Mesendoderm (in vitro differentiated cells): ENCODE results near the gene FGFRL1.

Experiments used
- DNase-seq: peaks from one replicate; pipeline ENCODE4 v3.0.0; 2013
- H2AK5ac ChIP-seq: 2 replicates; pipeline ENCODE4 v1.6.1; 2013; ENCODE audit warnings: low read length, inconsistent platforms
- H2BK120ac ChIP-seq: 2 replicates; pipeline ENCODE4 v1.6.1; 2013; ENCODE audit warnings: low read depth, mild to moderate bottlenecking, low read length, moderate library complexity, mixed read lengths
- H2BK15ac ChIP-seq: replicated peaks from 2 replicates; pipeline ENCODE4 v1.6.1; 2013; ENCODE audit warnings: low read depth, mild to moderate bottlenecking, moderate library complexity
- H2BK5ac ChIP-seq: 2 replicates; pipeline ENCODE4 v1.6.1; 2013; ENCODE audit warnings: low read length, inconsistent platforms
- H3K18ac ChIP-seq: 2 replicates; pipeline ENCODE4 v1.6.1; 2013; ENCODE audit warnings: mild to moderate bottlenecking, low read length, mixed read lengths
- H3K23ac ChIP-seq: one replicate; pipeline ENCODE4 v1.6.1; 2013; ENCODE audit warnings: low read length
- H3K27ac ChIP-seq: 2 replicates; pipeline ENCODE4 v1.5.1; 2013; ENCODE audit warnings: low read depth, mild to moderate bottlenecking, inconsistent platforms, low read length, moderate library complexity
- H3K27me3 ChIP-seq: 2 replicates; pipeline ENCODE4 v1.6.1; 2013; ENCODE audit warnings: low read length, control low read depth, mild to moderate bottlenecking, inconsistent platforms; ENCODE audit not compliant: insufficient read depth, poor library complexity
- H3K36me3 ChIP-seq: 2 replicates; pipeline ENCODE4 v1.6.1; 2013; ENCODE audit warnings: low read length, inconsistent platforms; ENCODE audit not compliant: control insufficient read depth, insufficient read depth
- H3K4ac ChIP-seq: one replicate; pipeline ENCODE4 v1.6.1; 2013; ENCODE audit warnings: low read depth, mild to moderate bottlenecking, low read length, moderate library complexity
- H3K4me1 ChIP-seq: 2 replicates; pipeline ENCODE4 v1.6.1; 2013; ENCODE audit warnings: low read depth, low read length, inconsistent platforms; ENCODE audit not compliant: control insufficient read depth
- H3K4me2 ChIP-seq: 2 replicates; pipeline ENCODE4 v1.6.1; 2013; ENCODE audit warnings: low read length
- H3K4me3 ChIP-seq: 2 replicates; pipeline ENCODE4 v1.5.1; 2013; ENCODE audit warnings: mild to moderate bottlenecking, low read length
- H3K56ac ChIP-seq: one replicate; pipeline ENCODE4 v1.6.1; 2013; ENCODE audit warnings: low read length
- H3K79me1 ChIP-seq: 2 replicates; pipeline ENCODE4 v1.6.1; 2013; ENCODE audit warnings: low read length, inconsistent platforms
- H3K79me2 ChIP-seq: 2 replicates; pipeline ENCODE4 v1.6.1; 2013; ENCODE audit warnings: mild to moderate bottlenecking, low read length; ENCODE audit not compliant: control insufficient read depth, insufficient read depth
- H3K9ac ChIP-seq: 2 replicates; pipeline ENCODE4 v1.6.1; 2013; ENCODE audit warnings: low read length, inconsistent platforms
- H4K5ac ChIP-seq: one replicate; pipeline ENCODE4 v1.6.1; 2013; ENCODE audit warnings: low read length
- H4K8ac ChIP-seq: one replicate; pipeline ENCODE4 v1.6.1; 2013; ENCODE audit warnings: low read depth, mild to moderate bottlenecking, control low read depth, low read length, moderate library complexity
- WGBS: extraction: QIAGEN DNeasy Blood & Tissue Kit; methylation state at CpG from one replicate; pipeline ENCODE4 v1.1.7; 2013; ENCODE audit warnings: low lambda C conversion rate, missing lambda C conversion rate; ENCODE audit not compliant: insufficient coverage; ENCODE audit errors: extremely low coverage; 5-methylcytosine and 5-hydroxymethylcytosine counted together

The FGFRL1 gene

DNA sequence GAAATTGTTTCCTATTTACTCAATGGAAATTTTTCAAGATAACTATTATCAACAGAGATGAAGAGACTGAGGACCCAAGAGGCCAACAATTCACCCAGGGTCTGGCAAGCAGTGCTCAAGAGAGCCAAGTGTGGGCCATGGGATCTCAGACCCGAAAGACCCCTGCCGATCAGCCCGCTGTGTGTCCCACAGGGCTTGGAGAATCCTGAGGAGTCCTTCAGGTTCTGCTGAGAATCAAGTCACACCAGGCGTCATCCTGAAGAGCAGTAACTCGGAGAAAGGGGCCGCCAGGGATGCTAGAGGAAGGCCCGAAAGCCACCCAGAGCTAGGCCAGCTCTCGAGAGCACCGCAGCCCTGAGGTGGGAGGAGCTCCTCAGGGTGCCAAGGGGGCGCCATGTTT is 48.7 kb downstream of the FGFRL1 start:
- H3K4me2 ChIP-seq = no peak overlapping the region
- no peaks in the 10 kb centered on the region for H3K36me3 ChIP-seq
- H2AK5ac ChIP-seq = no peak overlapping the region
- no peak overlapping the region for H4K8ac ChIP-seq
- no peak overlapping the region for H3K18ac ChIP-seq
- no peak overlapping the region for H3K4me3 ChIP-seq
- no peak overlapping the region for H4K5ac ChIP-seq
- no peak overlapping the region for H3K27ac ChIP-seq
- H3K9ac ChIP-seq = no peak overlapping the region
- WGBS = no CpG with 5 or more reads among the region's 10 CpGs
- no peak overlapping the region for H3K4ac ChIP-seq
- no peak overlapping the region for H2BK120ac ChIP-seq
- no peak for DNase-seq
- H3K79me2 ChIP-seq = no peaks in the 10 kb centered on the region
- no peak overlapping the region for H2BK5ac ChIP-seq
- no peak overlapping the region for H2BK15ac ChIP-seq
- H3K23ac ChIP-seq = no peak overlapping the region
- no peaks in the 10 kb centered on the region for H3K79me1 ChIP-seq
- H3K4me1 ChIP-seq = no peaks in the 10 kb centered on the region
- H3K27me3 ChIP-seq = no peaks in the 10 kb centered on the region
- no peak overlapping the region for H3K56ac ChIP-seq

DNA sequence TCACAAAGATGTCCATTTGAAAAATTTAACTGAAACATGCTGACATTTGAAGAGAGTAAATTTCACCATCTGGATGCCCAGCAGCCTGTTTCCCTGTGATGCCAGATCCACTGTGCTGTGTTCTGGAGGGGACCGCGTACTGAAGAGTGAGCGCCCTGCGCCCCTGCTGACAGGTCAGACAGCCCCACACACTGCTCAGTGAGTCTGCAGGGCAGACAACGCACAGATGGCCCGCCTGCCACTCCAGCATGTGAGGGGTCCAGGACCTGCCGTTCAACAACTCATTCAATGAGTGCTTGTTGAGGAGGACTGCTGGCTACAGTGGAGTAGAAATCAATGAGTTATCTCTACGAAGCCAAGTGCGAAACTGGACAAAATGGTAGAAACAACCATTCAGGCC is 49.2 kb downstream of the FGFRL1 start:
- H3K79me1 ChIP-seq = no peaks in the 10 kb centered on the region
- no peaks in the 10 kb centered on the region for H3K79me2 ChIP-seq
- H2AK5ac ChIP-seq = no peak overlapping the region
- H3K4me3 ChIP-seq = no peak overlapping the region
- H2BK120ac ChIP-seq = no peak overlapping the region
- no peak overlapping the region for H3K9ac ChIP-seq
- H2BK5ac ChIP-seq = no peak overlapping the region
- no peak overlapping the region for H4K5ac ChIP-seq
- H3K18ac ChIP-seq = no peak overlapping the region
- no peak overlapping the region for H3K4me2 ChIP-seq
- no CpG with 5 or more reads among the region's 9 CpGs for WGBS
- no peak overlapping the region for H3K56ac ChIP-seq
- no peaks in the 10 kb centered on the region for H3K4me1 ChIP-seq
- no peak overlapping the region for H2BK15ac ChIP-seq
- no peak for DNase-seq
- no peak overlapping the region for H3K23ac ChIP-seq
- no peaks in the 10 kb centered on the region for H3K36me3 ChIP-seq
- no peak overlapping the region for H3K4ac ChIP-seq
- H3K27ac ChIP-seq = no peak overlapping the region
- no peak overlapping the region for H4K8ac ChIP-seq
- no peaks in the 10 kb centered on the region for H3K27me3 ChIP-seq

- Histone ChIP-seq H3K27me3 (no peaks in the 10 kb centered on the region), H3K4ac (no peak overlapping the region)
- no CpG with 5 or more reads among the region's 14 CpGs for WGBS
Measured at GRCh38 chr4:1061056-1061700, 49.8 kb downstream of the FGFRL1 start.

DNA sequence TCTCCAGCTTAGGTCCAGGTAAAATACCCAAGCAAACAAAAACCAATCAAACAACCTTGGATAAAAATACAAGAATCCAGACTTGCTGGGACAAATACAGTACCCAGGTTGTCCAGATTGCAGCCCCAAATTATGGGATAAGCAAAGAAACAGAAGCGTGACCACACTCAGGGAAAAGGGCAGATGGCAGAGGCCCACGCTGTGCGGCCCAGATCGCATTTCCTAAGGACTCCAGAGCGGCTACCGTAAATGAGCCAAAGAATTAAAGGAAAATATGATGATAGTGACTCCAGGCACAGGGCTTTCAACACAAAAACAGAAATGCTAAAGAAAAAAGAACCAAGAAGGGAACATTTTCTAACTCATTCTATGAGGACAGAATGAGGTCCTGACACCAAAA is 50.3 kb downstream of the FGFRL1 start:
- H3K56ac ChIP-seq = no peak overlapping the region
- H3K18ac ChIP-seq = no peak overlapping the region
- no peak overlapping the region for H4K8ac ChIP-seq
- H2BK120ac ChIP-seq = no peak overlapping the region
- no peaks in the 10 kb centered on the region for H3K79me1 ChIP-seq
- WGBS = no CpG with 5 or more reads among the region's 6 CpGs
- H2BK15ac ChIP-seq = no peak overlapping the region
- H3K27ac ChIP-seq = no peak overlapping the region
- H3K36me3 ChIP-seq = no peaks in the 10 kb centered on the region
- no peaks in the 10 kb centered on the region for H3K4me1 ChIP-seq
- H3K4me2 ChIP-seq = no peak overlapping the region
- H3K79me2 ChIP-seq = no peaks in the 10 kb centered on the region
- no peak overlapping the region for H3K4ac ChIP-seq
- H3K9ac ChIP-seq = no peak overlapping the region
- no peaks in the 10 kb centered on the region for H3K27me3 ChIP-seq
- no peak for DNase-seq
- no peak overlapping the region for H2BK5ac ChIP-seq
- H3K23ac ChIP-seq = no peak overlapping the region
- no peak overlapping the region for H2AK5ac ChIP-seq
- no peak overlapping the region for H3K4me3 ChIP-seq
- no peak overlapping the region for H4K5ac ChIP-seq

More at GRCh38 chr4:1061056-1061700, 49.8 kb downstream of the FGFRL1 start:
- H3K79me1 ChIP-seq = no peaks in the 10 kb centered on the region
- H2BK5ac ChIP-seq = no peak overlapping the region
- no peak overlapping the region for H2BK15ac ChIP-seq
- DNase-seq = no peak
- no peak overlapping the region for H3K18ac ChIP-seq
- H3K4me2 ChIP-seq = no peak overlapping the region
- no peaks in the 10 kb centered on the region for H3K4me1 ChIP-seq
- no peak overlapping the region for H2AK5ac ChIP-seq
- H4K8ac ChIP-seq = no peak overlapping the region
- H2BK120ac ChIP-seq = no peak overlapping the region
- H3K23ac ChIP-seq = no peak overlapping the region
- H3K36me3 ChIP-seq = no peaks in the 10 kb centered on the region
- no peak overlapping the region for H3K4me3 ChIP-seq
- H3K79me2 ChIP-seq = no peaks in the 10 kb centered on the region
- H4K5ac ChIP-seq = no peak overlapping the region
- no peak overlapping the region for H3K56ac ChIP-seq
- no peak overlapping the region for H3K27ac ChIP-seq
- no peak overlapping the region for H3K9ac ChIP-seq

- WGBS = 100% methylated on average over 1 of the region's 7 CpGs
- no peak overlapping the region for H2AK5ac ChIP-seq
- H3K79me1 ChIP-seq = no peaks in the 10 kb centered on the region
- H3K79me2 ChIP-seq = no peaks in the 10 kb centered on the region
- DNase-seq = no peak
- H3K27me3 ChIP-seq = no peaks in the 10 kb centered on the region
- H3K27ac ChIP-seq = no peak overlapping the region
- no peak overlapping the region for H2BK120ac ChIP-seq
- no peak overlapping the region for H3K4me2 ChIP-seq
- H3K4me3 ChIP-seq = no peak overlapping the region
- no peak overlapping the region for H4K8ac ChIP-seq
- H4K5ac ChIP-seq = no peak overlapping the region
- no peak overlapping the region for H3K9ac ChIP-seq
- H3K4me1 ChIP-seq = no peaks in the 10 kb centered on the region
- no peaks in the 10 kb centered on the region for H3K36me3 ChIP-seq
- no peak overlapping the region for H2BK15ac ChIP-seq
- H3K4ac ChIP-seq = no peak overlapping the region
- no peak overlapping the region for H2BK5ac ChIP-seq
- H3K56ac ChIP-seq = no peak overlapping the region
- H3K18ac ChIP-seq = no peak overlapping the region
- no peak overlapping the region for H3K23ac ChIP-seq
Measured at GRCh38 chr4:1062419-1062818, 51.0 kb downstream of the FGFRL1 start.

DNA sequence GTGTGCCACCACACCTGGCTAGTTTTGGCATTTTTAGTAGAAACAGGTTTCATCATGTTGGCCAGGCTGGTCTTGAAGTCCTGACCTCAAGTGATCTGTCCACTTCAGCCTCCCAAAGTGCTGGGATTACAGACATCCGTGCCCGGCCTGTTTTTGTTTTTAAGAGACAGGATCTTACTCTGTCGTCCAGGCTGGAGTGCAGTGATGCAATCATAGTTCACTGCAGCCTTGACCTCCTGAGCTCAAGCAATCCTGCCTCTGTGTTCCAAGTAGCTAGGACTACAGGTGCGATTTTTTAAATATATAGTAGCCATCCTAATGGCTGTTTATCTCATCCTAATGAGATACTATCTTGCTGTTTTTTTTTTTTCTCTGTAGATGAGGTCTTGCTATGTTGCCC is 54.3 kb downstream of the FGFRL1 start:
- H2AK5ac ChIP-seq = no peak overlapping the region
- no peak overlapping the region for H3K4me3 ChIP-seq
- no peaks in the 10 kb centered on the region for H3K36me3 ChIP-seq
- H3K79me2 ChIP-seq = no peaks in the 10 kb centered on the region
- no peaks in the 10 kb centered on the region for H3K79me1 ChIP-seq
- H3K9ac ChIP-seq = no peak overlapping the region
- no peak overlapping the region for H3K27ac ChIP-seq
- H3K23ac ChIP-seq = no peak overlapping the region
- DNase-seq = no peak
- no peaks in the 10 kb centered on the region for H3K4me1 ChIP-seq
- H3K4ac ChIP-seq = no peak overlapping the region
- no peak overlapping the region for H3K4me2 ChIP-seq
- H3K56ac ChIP-seq = no peak overlapping the region
- no peak overlapping the region for H4K8ac ChIP-seq
- H2BK15ac ChIP-seq = no peak overlapping the region
- no CpG with 5 or more reads among the region's 4 CpGs for WGBS
- H2BK5ac ChIP-seq = no peak overlapping the region
- H4K5ac ChIP-seq = no peak overlapping the region
- no peak overlapping the region for H3K18ac ChIP-seq
- no peaks in the 10 kb centered on the region for H3K27me3 ChIP-seq
- H2BK120ac ChIP-seq = no peak overlapping the region
